Hypothalamus (tissue), 51 donors: ENCODE data around the gene C1QTNF9.
"Not testable (repeated sequence)": the region's sequence is repeated elsewhere in the genome, so short reads cannot be mapped to it uniquely, and the experiment has no call there.

ENCODE experiments used
- DNase-seq, 51 donors: peaks; one replicate each; lab custom pipeline; 2025; lab: John Stamatoyannopoulos, UW

The C1QTNF9 gene

DNA sequence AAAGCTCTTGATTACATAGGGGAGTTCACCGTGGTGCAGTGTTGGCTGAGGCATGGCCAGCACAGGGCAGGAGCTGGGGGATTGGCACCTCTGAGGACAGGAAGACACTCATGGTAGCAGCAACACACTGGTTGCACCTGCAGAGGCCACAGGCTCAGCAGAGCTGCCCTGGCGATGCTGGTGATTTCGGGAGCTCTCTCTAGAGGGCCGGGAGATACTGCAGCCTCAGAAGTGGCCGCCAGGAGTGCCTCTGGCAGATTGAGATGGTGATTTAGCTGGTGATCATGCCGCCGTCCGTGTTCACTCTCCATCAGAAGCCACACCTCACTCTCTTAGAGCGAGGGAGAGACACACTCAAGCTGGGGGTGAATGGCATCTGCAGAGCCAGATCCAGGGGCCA is 49.9 kb downstream of the C1QTNF9 start:
- not testable (repeated sequence) for DNase-seq

DNA sequence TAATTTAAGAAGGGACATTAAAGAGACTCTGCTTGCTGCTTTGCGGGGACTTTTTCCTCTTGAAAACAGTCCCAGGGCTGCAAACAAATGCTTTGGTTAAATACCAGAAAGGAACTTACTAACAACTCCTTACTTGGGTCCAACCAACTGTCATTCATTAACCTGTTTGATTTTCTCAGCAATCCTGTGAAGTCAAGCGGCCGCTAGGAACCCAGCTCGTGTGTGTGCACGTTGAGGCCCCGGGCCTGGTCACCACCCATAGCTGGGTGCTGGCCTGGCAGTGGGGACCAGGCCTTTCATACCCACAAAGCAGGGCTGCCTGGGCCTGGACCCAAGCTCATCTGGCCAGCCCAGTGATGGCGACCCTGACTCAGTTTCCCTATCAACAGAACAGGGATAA is 50.7 kb downstream of the C1QTNF9 start:
- no peak for DNase-seq

DNA sequence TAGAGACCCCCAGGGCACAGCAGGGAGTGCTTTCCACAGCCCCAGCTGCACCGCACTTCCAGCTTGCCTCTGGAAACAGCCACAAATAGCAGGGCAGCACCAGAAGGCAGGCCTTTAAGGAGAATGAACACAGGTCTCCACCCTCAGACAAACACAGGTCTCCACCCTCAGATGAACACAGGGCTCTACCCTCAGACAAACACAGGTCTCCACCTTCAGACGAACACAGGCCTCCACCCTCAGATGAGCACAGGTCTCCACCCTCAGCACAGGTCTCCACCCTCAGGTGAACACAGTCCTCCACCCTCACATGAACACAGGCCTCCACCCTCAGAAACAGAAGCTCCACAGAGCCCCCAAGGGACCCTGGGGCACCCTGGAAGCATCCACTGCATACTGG is 51.7 kb downstream of the C1QTNF9 start:
- no peak for DNase-seq

DNA sequence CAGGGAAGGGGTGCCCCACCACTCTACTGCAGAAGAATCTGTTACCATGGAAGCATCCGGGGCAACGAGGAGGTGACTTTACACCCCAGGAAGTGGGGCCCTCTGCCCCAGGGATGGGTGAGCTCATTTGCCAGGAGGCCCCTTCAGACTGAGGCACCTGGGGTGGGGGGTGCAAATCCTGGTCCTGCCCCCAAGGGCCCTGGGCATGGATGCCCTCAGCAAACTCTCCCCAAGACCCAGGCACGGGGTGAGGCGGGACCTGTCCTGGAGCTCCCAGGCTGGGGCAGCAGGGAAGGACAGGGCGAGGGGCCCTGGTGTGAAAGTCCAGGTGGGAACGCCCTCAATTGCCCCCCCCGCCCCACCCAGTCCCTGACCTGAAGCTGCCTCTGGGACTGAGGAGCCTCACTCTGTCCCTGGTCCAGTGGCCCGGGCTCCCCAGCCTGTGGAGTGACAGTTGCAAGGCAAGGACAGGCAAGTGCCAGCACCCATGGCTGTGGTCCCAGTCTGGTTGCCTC is 52.5 kb downstream of the C1QTNF9 start:
- no peak for DNase-seq

DNA sequence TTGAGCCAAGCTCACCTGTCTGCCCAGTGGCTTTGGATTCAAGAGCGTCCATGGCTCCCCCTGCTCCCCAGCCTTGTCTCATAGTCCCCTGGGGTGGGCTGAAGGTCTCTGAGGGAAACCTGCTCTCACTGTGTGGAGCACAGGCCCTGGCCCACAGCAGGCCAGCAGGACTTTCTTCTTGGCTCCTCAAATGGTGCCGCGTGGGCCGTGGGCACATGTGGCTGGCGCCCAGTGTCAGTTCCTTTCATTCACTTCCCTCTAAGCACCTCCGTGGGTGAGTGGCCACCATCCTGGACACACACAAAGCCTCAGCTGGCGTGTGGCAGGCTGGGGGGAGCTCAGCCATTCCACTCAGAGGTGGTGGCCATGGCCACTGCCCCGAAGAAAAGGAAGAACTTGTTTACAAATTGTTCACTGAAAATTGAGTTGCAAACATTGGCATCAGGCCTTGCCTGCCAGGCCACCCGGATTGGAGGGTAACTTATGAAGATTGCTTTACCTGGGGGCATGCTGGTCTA is 53.1 kb downstream of the C1QTNF9 start:
- DNase-seq, result peak in 1 of 51 donors; percentile 7

DNA sequence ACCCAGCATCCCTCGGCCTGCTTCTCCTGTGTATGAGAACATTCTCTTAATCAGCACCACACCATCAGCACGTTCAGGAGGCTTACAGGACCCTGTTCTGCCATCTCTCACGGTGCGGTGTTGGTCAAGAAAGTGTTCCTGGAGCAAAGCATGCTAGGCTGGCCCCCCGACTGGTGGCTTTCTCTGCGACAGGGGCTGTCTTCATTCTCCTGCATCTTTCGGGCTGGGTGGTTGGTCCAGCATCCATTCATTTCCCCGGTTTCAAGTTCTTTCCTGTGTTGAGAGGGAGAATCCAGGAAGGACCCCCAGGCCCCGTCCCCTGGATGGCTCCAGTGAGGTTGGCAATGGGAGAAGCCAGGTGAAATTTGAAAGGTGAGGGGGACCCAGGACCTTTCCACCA is 55.8 kb downstream of the C1QTNF9 start:
- DNase-seq, result no peak

DNA sequence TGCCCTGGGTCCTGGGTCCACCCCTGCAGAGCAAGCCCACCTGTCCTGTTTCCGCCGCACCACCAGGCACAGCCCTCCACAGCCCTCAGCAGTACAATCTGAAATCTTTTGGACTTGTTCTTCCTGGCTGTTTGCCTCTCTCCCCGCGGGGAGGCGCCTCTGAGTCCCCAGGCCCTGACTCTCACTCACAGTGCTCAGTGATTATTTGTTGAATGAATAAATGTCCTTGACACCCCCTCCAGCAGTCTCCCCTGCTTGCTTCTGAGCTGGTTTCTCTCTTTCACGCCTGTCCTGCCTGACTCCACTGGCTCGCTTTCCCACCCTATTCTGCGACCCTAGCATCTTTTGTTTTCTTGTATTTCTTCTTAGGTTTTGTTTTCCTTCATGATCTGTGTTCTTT is 56.9 kb downstream of the C1QTNF9 start:
- DNase-seq, result not testable (repeated sequence)

DNA sequence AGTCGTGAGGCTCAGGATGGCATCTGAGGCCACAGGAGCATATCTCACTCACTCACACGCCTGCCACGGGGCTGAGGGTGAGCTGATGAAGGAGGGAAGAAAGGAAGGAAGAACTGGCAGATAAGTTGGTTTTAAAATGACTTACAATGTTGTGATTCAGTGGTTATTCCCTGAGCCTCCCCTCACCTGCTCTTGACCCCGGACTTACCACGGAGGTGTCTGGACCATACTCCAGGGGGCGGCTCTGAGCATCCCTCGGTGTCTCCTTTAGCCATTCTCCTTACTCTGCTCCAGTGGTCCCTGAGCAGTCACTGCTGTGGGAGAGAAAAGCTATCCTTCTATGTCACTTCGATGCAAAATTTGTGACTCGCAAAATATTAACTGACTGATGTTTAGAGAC is 61.9 kb downstream of the C1QTNF9 start:
- DNase-seq, result not testable (repeated sequence)
